HepG2 (cell line): ENCODE results near the gene ESRRG. TPM values are rescaled to one million over a fixed set of nuclear protein-coding genes. Genes with fewer than 3 reads are reported as not detected.

Experiments used
- CREBL2 ChIP-seq: sonication (generic); formaldehyde crosslinking; IDR thresholded peaks from 2 replicates; pipeline ENCODE4 v1.8.1; 2023; ENCODE audit warnings: missing genetic modification reagents, mild to moderate bottlenecking, borderline replicate concordance
- FOXP4 ChIP-seq: sonication (generic); formaldehyde crosslinking; IDR thresholded peaks from 2 replicates; pipeline ENCODE4 v1.4.0; 2020; ENCODE audit warnings: missing genetic modification reagents
- GABPA ChIP-seq, 2 experiments: IDR thresholded peaks; 2 replicates each; pipeline ENCODE4 v1.6.1; 2011 to 2016; ENCODE audit warnings: low read depth in 2 of 2, low read length in 1 of 2, missing biosample characterization in 1 of 2, missing genetic modification characterization in 1 of 2
- HNRNPLL ChIP-seq: fragments of 200-400 bp; formaldehyde crosslinking; IDR thresholded peaks from 2 replicates; pipeline ENCODE4 v1.6.1; 2017; ENCODE audit warnings: mild to moderate bottlenecking, low read depth, low read length; ENCODE audit not compliant: poor library complexity, severe bottlenecking
- JUND ChIP-seq: sonication (generic); formaldehyde crosslinking; IDR thresholded peaks from 2 replicates; pipeline ENCODE4 v1.8.0; 2022; ENCODE audit warnings: mild to moderate bottlenecking, missing genetic modification reagents
- KLF6 ChIP-seq: IDR thresholded peaks from 2 replicates; pipeline ENCODE4 v1.8.0; 2016; ENCODE audit warnings: missing biosample characterization, missing genetic modification reagents
- LBX2 ChIP-seq: sonication (generic); formaldehyde crosslinking; IDR thresholded peaks from 2 replicates; pipeline ENCODE4 v1.5.0; 2020; ENCODE audit warnings: missing genetic modification reagents, mild to moderate bottlenecking, borderline replicate concordance
- NCOA5 ChIP-seq: sonication (generic); formaldehyde crosslinking; IDR thresholded peaks from 2 replicates; pipeline ENCODE4 v1.4.0; 2020; ENCODE audit warnings: missing genetic modification reagents
- NR2C2 ChIP-seq: sonication (generic); formaldehyde crosslinking; IDR thresholded peaks from 2 replicates; pipeline ENCODE4 v1.4.0; 2020; ENCODE audit warnings: missing genetic modification reagents, mild to moderate bottlenecking, moderate library complexity, borderline replicate concordance
- POLR2G ChIP-seq: fragments of 200-400 bp; formaldehyde crosslinking; IDR thresholded peaks from 2 replicates; pipeline ENCODE4 v1.6.1; 2018; ENCODE audit warnings: mild to moderate bottlenecking, low read depth, low read length, moderate library complexity
- TFE3 ChIP-seq: IDR thresholded peaks from 2 replicates; pipeline ENCODE4 v1.6.1; 2016
- UBTF ChIP-seq: sonication (generic); formaldehyde crosslinking; IDR thresholded peaks from 2 replicates; pipeline ENCODE4 v1.4.0; 2020; ENCODE audit warnings: mild to moderate bottlenecking, missing genetic modification reagents
- ZNF18 ChIP-seq: sonication (generic); formaldehyde crosslinking; IDR thresholded peaks from 2 replicates; pipeline ENCODE4 v1.8.0; 2022; ENCODE audit warnings: mild to moderate bottlenecking, missing genetic modification reagents; ENCODE audit not compliant: insufficient replicate concordance
- ZNF292 ChIP-seq: sonication (generic); formaldehyde crosslinking; IDR thresholded peaks from 2 replicates; pipeline ENCODE4 v1.8.1; 2022; ENCODE audit warnings: mild to moderate bottlenecking, low read depth, missing genetic modification reagents, borderline replicate concordance
- ZNF501 ChIP-seq: sonication (generic); formaldehyde crosslinking; IDR thresholded peaks from 2 replicates; pipeline ENCODE4 v1.5.1; 2020; ENCODE audit warnings: mild to moderate bottlenecking, moderate library complexity, missing genetic modification reagents
- ZNF746 ChIP-seq: sonication (generic); formaldehyde crosslinking; IDR thresholded peaks from 2 replicates; pipeline ENCODE4 v1.8.0; 2022; ENCODE audit warnings: mild to moderate bottlenecking, missing genetic modification reagents
- ZNF839 ChIP-seq: sonication (generic); formaldehyde crosslinking; IDR thresholded peaks from 2 replicates; pipeline ENCODE4 v1.4.0; 2020; ENCODE audit warnings: missing genetic modification reagents, mild to moderate bottlenecking, borderline replicate concordance
- polyA plus RNA-seq, 8 experiments: library from polyadenylated mRNA; depleted of rRNA in 3 of 8; stranded (reverse) in 7 of 8; unstranded in 1 of 8; fragments of >200 nt; fragmentation: Illumina TruSeq in 4 of 8; extraction: Trizol in 4 of 8; gene quantifications; 2 replicates each; pipeline versions ENCODE4 v1.2.1 to v1.2.3, GENCODE V29; 2011 to 2016; ENCODE audit warnings: low read depth in 4 of 8, missing spikeins in 1 of 8, mixed read lengths in 1 of 8; ENCODE audit not compliant: insufficient read depth in 1 of 8
- total RNA-seq, 5 experiments: library from RNA; depleted of rRNA; stranded (reverse); fragments of >200 nt; fragmentation: Illumina TruSeq; extraction: Trizol; gene quantifications; 2 replicates each; pipeline ENCODE4 v1.2.3, GENCODE V29; 2016; ENCODE audit warnings: low read depth in 1 of 5

ESRRG gene
- total and polyA plus RNA-seq, 2 of the 13 experiments (the other 11 are each of a cell fraction or from before 2014, with no cell fraction given), result not detected

- TF ChIP-seq TFE3 (CRISPR knock-in tag), result 0 out of 2 replicates have a peak, but pooled peaks have one; percentile 20
- no peak for TF ChIP-seq NCOA5 (CRISPR knock-in tag)
- peak; percentile 11; the same call in 1 of the 2 replicates for TF ChIP-seq JUND (CRISPR knock-in tag)
- TF ChIP-seq LBX2, result no peak
- peak; percentile 38; the same call in 1 of the 2 replicates for TF ChIP-seq FOXP4 (CRISPR knock-in tag)
- no peak for TF ChIP-seq ZNF18
- no peak for TF ChIP-seq POLR2G
- no peak for TF ChIP-seq CREBL2 (CRISPR knock-in tag)
- TF ChIP-seq ZNF746 (CRISPR knock-in tag), result no peak
- TF ChIP-seq ZNF292, result no peak
- no peak for TF ChIP-seq GABPA (IDR thresholded peaks at IDR 0.05; ENCODE audit: low read depth, low read length)
- peak; percentile 19; the same call in 1 of the 2 replicates for TF ChIP-seq GABPA (CRISPR knock-in tag; IDR thresholded peaks at IDR 0.05; ENCODE audit: low read depth)
- peak; percentile 33 for TF ChIP-seq HNRNPLL
- no peak for TF ChIP-seq NR2C2
- peak; percentile 70 for TF ChIP-seq ZNF501 (CRISPR knock-in tag)
- peak; percentile 78; the same call in 1 of the 2 replicates for TF ChIP-seq UBTF (CRISPR knock-in tag)
- TF ChIP-seq ZNF839 (CRISPR knock-in tag), result no peak
- peak; percentile 51; the same call in 1 of the 2 replicates for TF ChIP-seq KLF6 (CRISPR knock-in tag)
Observed at GRCh38 chr1:216600730-216601609, 122.3 kb downstream of the ESRRG start (continued).
